ENCODE results near the gene HSD17B14. TPM values are rescaled to one million over a fixed set of nuclear protein-coding genes. Genes with fewer than 3 reads are reported as not detected.
A peak's percentile ranks its signal among the peaks of the same experiment; 100 is the strongest.

HSD17B14 gene
- total RNA-seq, 4 donors from 2014 or later = 0.83 to 9.0 (median 4.8) TPM; not detected in 1

DNA sequence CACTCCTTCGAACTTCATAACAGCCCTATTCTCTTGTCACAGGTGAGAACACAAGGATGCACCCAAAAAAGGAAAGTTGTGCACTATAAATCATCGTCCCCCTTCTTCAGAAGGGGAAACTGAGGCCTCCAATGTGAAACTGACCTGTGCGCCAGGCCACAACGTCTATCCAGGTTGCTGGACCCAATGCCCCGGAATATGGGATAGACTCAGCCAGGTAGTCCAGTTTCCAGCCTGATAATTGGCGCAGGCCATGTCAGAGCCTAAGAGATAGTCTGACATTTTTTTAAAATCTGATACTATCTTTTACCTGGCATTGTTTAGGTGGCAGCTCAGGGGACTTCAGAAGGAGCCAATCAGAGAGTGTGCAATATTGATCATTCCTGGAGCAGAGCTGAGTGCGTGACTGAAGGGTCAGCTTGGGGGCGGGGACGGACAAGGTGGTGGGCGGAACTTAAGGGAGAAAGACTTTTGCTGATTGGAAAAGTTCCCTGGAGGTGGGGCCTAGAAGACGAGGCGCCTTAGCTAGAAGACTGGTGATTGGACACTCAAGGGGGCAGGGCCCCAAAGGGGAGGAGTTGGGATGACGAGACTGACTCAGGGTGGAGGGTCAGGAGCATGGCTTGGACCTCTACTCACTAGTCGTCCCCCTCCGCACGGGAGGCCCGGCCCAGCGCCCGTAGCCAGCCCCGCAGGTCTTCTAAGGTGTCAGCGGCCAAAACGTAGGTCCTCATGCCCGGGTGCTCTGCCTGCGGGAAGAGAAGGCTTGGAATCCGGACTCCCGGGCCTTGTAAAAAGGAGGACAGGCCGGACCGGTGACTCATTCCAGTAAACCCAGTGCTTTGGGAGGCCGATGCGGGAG lies 23.7 kb upstream of the HSD17B14 start:
- no peak for TF ChIP-seq POLR2A (IDR thresholded peaks at IDR 0.05)
- intact Hi-C loops (cut with DNase I) = loop anchor here (10.0 kb wide), 1 partner anchor 115 kb away; no protein-coding TSS in a partner anchor
- Histone ChIP-seq H3K9me3 (no peaks in the 10 kb centered on the region), H3K27ac (no peak overlapping the region), H3K4me1 (peaks cover 0 to 6% (median 0%) of the 10 kb centered on the region in 3 donors), H3K36me3 (peaks cover 0 to 31% (median 0%) of the 10 kb centered on the region in 3 donors), H3K27me3 (no peaks in the 10 kb centered on the region), H3K4me3 (peak overlapping the region in 2 of 4 donors; percentile 22 to 32)
- DNase-seq = no peak
- 88 to 89% methylated on average over 9 to 20 of the region's 30 CpGs for WGBS, 2 donors

DNA sequence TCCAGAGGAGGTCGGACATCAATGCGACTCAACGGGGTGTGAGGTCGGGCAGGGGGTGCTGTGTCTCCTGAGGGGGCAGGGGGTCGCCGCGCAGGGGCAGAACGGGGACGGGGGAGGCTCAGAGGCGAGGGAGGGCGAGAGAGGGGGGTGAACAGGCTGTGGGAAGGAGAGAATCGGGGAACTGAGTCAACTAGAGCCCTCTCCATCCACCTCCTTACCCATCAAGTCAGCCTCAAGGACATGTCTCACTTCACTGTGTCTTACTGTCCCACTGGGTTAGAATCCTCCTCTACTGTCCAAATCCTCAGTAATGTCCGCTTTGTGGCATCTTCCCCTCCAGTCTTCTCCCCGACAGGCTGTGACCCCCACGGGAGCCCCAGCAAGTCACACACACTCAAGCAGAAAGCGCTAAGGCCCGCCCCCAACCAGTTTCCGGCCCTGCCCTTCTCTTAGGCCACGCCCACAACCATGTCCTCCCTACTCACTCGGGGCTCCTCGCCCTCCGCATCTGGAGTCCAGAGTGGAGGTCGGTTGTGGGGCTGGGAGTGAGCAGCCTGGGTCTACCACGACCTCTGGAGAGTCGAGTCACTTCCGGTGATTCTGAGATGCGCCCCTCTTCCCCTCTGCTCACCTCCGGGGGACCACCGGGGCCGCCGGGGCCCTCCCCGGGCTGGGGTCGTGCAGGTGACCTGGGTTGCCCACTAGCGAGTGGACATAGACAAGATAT lies 22.9 kb upstream of the HSD17B14 start:
- no peak overlapping the region for H3K27ac ChIP-seq
- H3K4me3 ChIP-seq = peak overlapping the region in 3 of 4 donors; percentile 22 to 32 (median 23)
- intact Hi-C loops (cut with DNase I) = no loop called here

DNA sequence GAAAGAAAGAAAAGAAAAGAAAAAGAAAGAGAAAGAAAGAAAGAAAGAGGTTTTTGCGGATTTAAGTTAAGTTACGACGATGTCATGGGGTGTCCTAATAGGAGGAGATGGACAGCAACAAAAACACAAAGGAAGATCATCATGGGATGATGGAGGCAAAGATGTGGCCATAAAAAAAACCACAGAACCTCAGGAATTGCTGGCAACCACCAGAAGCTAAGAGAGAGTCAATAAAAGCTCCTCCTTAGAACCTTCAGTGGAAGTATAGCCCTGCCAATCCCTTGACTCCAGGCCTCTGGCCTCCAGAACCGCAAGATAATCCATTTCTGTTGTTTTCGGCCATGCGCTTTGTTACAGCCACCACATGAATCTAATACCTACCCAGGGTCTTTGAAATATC lies 20.6 kb upstream of the HSD17B14 start:
- H3K36me3 ChIP-seq = peaks cover 0 to 27% (median 0%) of the 10 kb centered on the region in 3 donors
- H3K4me3 ChIP-seq = no peak overlapping the region
- no peak for DNase-seq
- no peak for TF ChIP-seq POLR2A (IDR thresholded peaks at IDR 0.05)
- TF ChIP-seq, protein P1, sequence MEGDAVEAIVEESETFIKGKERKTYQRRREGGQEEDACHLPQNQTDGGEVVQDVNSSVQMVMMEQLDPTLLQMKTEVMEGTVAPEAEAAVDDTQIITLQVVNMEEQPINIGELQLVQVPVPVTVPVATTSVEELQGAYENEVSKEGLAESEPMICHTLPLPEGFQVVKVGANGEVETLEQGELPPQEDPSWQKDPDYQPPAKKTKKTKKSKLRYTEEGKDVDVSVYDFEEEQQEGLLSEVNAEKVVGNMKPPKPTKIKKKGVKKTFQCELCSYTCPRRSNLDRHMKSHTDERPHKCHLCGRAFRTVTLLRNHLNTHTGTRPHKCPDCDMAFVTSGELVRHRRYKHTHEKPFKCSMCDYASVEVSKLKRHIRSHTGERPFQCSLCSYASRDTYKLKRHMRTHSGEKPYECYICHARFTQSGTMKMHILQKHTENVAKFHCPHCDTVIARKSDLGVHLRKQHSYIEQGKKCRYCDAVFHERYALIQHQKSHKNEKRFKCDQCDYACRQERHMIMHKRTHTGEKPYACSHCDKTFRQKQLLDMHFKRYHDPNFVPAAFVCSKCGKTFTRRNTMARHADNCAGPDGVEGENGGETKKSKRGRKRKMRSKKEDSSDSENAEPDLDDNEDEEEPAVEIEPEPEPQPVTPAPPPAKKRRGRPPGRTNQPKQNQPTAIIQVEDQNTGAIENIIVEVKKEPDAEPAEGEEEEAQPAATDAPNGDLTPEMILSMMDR (IDR thresholded peaks at IDR 0.05) = no peak
- H3K27me3 ChIP-seq = no peaks in the 10 kb centered on the region
- no peak overlapping the region for H3K27ac ChIP-seq
- H3K4me1 ChIP-seq = peaks cover 0 to 7% (median 0%) of the 10 kb centered on the region in 3 donors
- WGBS, 2 donors = 88% methylated on average over 6 of the region's 6 CpGs
- H3K9me3 ChIP-seq = no peaks in the 10 kb centered on the region
- intact Hi-C loops (cut with DNase I) = no loop called here

More for the DNA sequence above, 22.9 kb upstream of the HSD17B14 start:
- TF ChIP-seq, protein P1 (IDR thresholded peaks at IDR 0.05) = no peak
- no peak for TF ChIP-seq POLR2A (IDR thresholded peaks at IDR 0.05)
- 70 to 73% methylated on average over 23 to 34 of the region's 34 CpGs for WGBS, 2 donors
- peaks cover 0 to 23% (median 0%) of the 10 kb centered on the region in 3 donors for H3K36me3 ChIP-seq
- DNase-seq = no peak
- H3K4me1 ChIP-seq = peaks cover 0 to 7% (median 0%) of the 10 kb centered on the region in 3 donors
- no peaks in the 10 kb centered on the region for H3K27me3 ChIP-seq
- no peaks in the 10 kb centered on the region for H3K9me3 ChIP-seq

DNA sequence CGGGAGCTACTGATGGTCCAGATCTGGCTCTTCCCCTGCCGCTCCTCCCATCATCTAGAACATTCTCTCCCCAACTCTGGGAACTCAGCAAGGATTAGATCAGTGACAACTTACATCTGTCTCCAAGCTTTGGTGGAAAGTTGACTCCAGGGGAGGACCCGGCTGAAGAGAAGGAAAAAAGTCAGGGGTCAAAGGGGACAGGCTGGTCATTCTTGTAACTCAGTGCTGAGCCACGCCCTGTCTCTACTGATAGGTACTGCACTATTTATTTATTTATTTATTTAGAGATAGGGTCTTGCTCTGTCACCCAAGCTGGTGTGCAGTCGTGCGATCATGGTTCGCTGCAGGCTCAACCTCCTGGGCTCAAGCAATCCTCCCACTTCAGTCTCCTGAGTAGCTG lies 17.8 kb upstream of the HSD17B14 start:
- intact Hi-C loops (cut with DNase I) = no loop called here
- TF ChIP-seq POLR2A (IDR thresholded peaks at IDR 0.05) = no peak
- TF ChIP-seq, protein P1 (IDR thresholded peaks at IDR 0.05) = no peak
- H3K36me3 ChIP-seq = peaks cover 0 to 15% (median 0%) of the 10 kb centered on the region in 3 donors

DNA sequence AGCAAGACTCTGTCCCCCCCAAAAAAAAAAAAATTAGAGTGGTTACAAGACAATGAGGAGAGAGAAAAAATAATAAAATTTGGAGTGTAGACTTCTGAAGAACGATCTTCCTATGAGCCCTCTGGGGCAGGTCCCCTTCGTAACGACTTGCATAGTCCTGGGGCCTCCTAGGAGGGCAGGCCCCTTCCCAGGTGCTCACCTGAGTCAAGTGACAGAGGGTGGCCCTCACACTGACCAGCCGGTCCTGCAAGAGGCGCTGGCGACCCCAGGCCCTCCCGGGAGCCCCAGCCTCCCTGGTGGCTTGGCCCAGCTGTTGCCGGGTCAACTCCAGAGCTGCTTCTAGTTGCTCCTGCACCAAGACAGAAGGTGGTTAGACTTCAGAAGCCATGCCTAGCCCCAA lies 17.2 kb upstream of the HSD17B14 start:
- H3K27ac ChIP-seq = no peak overlapping the region
- no peaks in the 10 kb centered on the region for H3K27me3 ChIP-seq
- H3K9me3 ChIP-seq = no peaks in the 10 kb centered on the region
- TF ChIP-seq POLR2A (IDR thresholded peaks at IDR 0.05) = no peak
- TF ChIP-seq, protein P1 (IDR thresholded peaks at IDR 0.05) = no peak
- no peak overlapping the region for H3K4me3 ChIP-seq
- H3K4me1 ChIP-seq = peaks cover 0 to 7% (median 0%) of the 10 kb centered on the region in 3 donors
- no peak for DNase-seq
- 87 to 93% methylated on average over 4 of the region's 8 CpGs for WGBS, 2 donors
- intact Hi-C loops (cut with DNase I) = no loop called here
- peaks cover 0 to 9% (median 0%) of the 10 kb centered on the region in 3 donors for H3K36me3 ChIP-seq

More for the DNA sequence above, 17.8 kb upstream of the HSD17B14 start:
- no peak for DNase-seq
- H3K4me3 ChIP-seq = no peak overlapping the region
- H3K27ac ChIP-seq = no peak overlapping the region
- H3K9me3 ChIP-seq = no peaks in the 10 kb centered on the region
- H3K4me1 ChIP-seq = peaks cover 0 to 7% (median 0%) of the 10 kb centered on the region in 3 donors
- H3K27me3 ChIP-seq = no peaks in the 10 kb centered on the region
- 82 to 86% methylated on average over 6 of the region's 7 CpGs for WGBS, 2 donors
